Coronary artery (tissue), 2 donors: ENCODE data around the gene RSAD1.

Source experiments
- DNase-seq: peaks from one replicate; pipeline ENCODE4 v3.0.0-alpha.2; 2017; ENCODE audit warnings: low spot score
- H3K27ac ChIP-seq, 2 donors: fragments of 200-600 bp; sonication (generic); one replicate each; pipeline ENCODE4 v1.5.1; 2016 to 2019
- H3K4me3 ChIP-seq: fragments of 200-600 bp; sonication (generic); 2 replicates; pipeline ENCODE4 v1.5.1; 2016; ENCODE audit warnings: mild to moderate bottlenecking, moderate library complexity
- CTCF ChIP-seq: fragments of 200-600 bp; sonication (generic); IDR thresholded peaks from one replicate; pipeline ENCODE4 v1.5.1; 2019; ENCODE audit warnings: antibody characterized with exemption

RSAD1 gene

GRCh38 chr17:50495217-50495823, 16.7 kb downstream of the RSAD1 start:
- no peak for TF ChIP-seq CTCF
- no peak overlapping the region for H3K27ac ChIP-seq
- no peak for DNase-seq
- H3K4me3 ChIP-seq = no peak overlapping the region

GRCh38 chr17:50495918-50496317, 17.3 kb downstream of the RSAD1 start:
- DNase-seq = no peak
- no peak overlapping the region for H3K27ac ChIP-seq
- no peak for TF ChIP-seq CTCF
- no peak overlapping the region for H3K4me3 ChIP-seq

GRCh38 chr17:50498021-50498874, 19.6 kb downstream of the RSAD1 start:
- Histone ChIP-seq H3K27ac (no peak overlapping the region), H3K4me3 (no peak overlapping the region)
- no peak for DNase-seq
- TF ChIP-seq CTCF = no peak

GRCh38 chr17:50499270-50499669, 20.6 kb downstream of the RSAD1 start:
- DNase-seq = no peak
- Histone ChIP-seq H3K4me3 (no peak overlapping the region), H3K27ac (no peak overlapping the region)
- TF ChIP-seq CTCF = no peak

- H3K4me3 ChIP-seq = no peak overlapping the region
- no peak overlapping the region for H3K27ac ChIP-seq
- no peak for TF ChIP-seq CTCF
- DNase-seq = no peak
These were observed 21.1 kb downstream of the RSAD1 start for GRCh38 chr17:50499721-50500120.

- no peak overlapping the region for H3K4me3 ChIP-seq
- no peak for TF ChIP-seq CTCF
- no peak for DNase-seq
- H3K27ac ChIP-seq = no peak overlapping the region
These were observed 22.4 kb downstream of the RSAD1 start for GRCh38 chr17:50501054-50501453.
